ENCODE data around the gene SF1. TPM values are rescaled to one million over a fixed set of nuclear protein-coding genes. Genes with fewer than 3 reads are reported as not detected.

The SF1 gene
- total RNA-seq, 1 donor from 2014 or later, result 269 TPM

DNA sequence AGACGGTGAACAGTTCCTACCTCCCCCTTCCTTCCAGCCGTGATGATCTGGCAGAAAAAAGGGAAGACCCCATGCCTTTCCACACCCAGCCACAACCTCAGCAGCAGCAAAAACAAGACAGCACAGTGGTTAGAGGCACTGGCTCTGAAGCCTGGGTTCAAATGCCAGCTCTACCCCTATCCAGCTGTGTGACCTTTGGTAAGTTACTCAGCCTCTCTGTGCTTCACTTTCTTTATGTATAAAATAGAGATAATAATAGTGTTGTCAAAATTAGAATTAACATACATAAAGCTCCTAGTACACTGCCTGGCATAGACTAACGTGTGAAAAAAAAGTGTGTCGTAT lies 59.6 kb downstream of the SF1 start:
- DNase-seq (no peak), ATAC-seq (no peak)
- no peaks in the 10 kb centered on the region for H3K36me3 ChIP-seq
- H3K4me3 ChIP-seq, result no peak overlapping the region
- H3K9me3 ChIP-seq, result no peaks in the 10 kb centered on the region
- TF ChIP-seq, protein P1, sequence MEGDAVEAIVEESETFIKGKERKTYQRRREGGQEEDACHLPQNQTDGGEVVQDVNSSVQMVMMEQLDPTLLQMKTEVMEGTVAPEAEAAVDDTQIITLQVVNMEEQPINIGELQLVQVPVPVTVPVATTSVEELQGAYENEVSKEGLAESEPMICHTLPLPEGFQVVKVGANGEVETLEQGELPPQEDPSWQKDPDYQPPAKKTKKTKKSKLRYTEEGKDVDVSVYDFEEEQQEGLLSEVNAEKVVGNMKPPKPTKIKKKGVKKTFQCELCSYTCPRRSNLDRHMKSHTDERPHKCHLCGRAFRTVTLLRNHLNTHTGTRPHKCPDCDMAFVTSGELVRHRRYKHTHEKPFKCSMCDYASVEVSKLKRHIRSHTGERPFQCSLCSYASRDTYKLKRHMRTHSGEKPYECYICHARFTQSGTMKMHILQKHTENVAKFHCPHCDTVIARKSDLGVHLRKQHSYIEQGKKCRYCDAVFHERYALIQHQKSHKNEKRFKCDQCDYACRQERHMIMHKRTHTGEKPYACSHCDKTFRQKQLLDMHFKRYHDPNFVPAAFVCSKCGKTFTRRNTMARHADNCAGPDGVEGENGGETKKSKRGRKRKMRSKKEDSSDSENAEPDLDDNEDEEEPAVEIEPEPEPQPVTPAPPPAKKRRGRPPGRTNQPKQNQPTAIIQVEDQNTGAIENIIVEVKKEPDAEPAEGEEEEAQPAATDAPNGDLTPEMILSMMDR (IDR thresholded peaks at IDR 0.05), result no peak
- H3K4me1 ChIP-seq, result peaks cover 7% of the 10 kb centered on the region
- no peak overlapping the region for H3K27ac ChIP-seq
- intact Hi-C loops (cut with DNase I), result no loop called here
- H3K27me3 ChIP-seq (ENCODE audit: low read depth), result peaks cover 85% of the 10 kb centered on the region

DNA sequence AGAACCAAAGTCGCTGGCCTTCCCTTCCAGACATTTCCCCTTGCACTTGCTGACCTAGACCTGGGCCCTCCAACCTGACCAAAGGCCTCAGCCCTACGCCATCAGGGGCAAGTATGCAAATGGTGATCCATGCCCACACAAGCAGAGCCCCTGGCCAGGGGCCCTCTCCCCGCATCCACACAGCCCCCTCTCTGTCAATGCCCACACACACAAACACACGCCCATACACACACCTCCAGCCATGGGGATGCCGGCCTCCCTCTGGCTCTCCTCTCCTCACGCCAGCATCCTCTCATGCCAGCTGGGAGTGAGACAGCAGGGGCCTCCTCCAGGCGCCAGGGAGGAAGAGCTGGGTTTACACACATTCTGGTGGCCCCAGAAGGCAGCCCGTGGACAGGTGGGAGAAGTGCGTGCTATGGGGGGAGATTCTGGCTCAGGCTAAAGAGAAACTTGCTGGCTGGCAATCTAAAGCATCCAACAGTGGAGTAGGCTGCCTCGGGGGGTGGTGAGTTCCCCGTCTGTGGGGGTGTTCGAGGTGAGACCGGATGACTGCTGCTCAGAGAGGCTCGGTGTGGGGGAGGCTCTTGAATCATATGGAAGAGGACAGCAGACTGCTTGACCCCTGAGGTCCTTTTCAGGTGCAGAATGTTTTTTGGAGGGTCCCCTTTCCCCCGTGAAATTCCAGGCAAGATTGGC lies 60.1 kb downstream of the SF1 start:
- Histone ChIP-seq H3K9me3 (no peaks in the 10 kb centered on the region), H3K27me3 (ENCODE audit: low read depth) (peaks cover 87% of the 10 kb centered on the region), H3K4me3 (no peak overlapping the region), H3K27ac (no peak overlapping the region), H3K4me1 (peaks cover 2% of the 10 kb centered on the region), H3K36me3 (no peaks in the 10 kb centered on the region)
- no peak for ATAC-seq
- intact Hi-C loops (cut with DNase I), result no loop called here
- no peak for DNase-seq
- TF ChIP-seq, protein P1 (IDR thresholded peaks at IDR 0.05), result no peak

DNA sequence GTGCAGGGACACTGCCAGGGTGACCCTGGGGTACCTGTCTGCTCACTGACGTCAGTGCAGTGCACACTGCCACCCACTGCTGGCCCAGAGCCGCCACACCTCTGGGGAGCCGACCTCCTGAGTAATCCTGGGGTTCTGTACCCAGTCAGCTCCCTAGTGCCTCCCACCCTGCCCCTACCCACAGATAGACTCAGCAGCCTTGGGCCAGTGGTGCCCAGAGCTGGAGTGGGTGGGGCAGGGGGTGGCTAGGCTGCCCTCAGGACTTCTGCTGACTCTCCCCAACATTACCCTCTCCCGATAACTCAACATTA lies 61.1 kb downstream of the SF1 start:
- ATAC-seq (no peak), DNase-seq (no peak)
- Histone ChIP-seq H3K27me3 (ENCODE audit: low read depth) (peaks cover 93% of the 10 kb centered on the region), H3K4me3 (no peak overlapping the region), H3K9me3 (no peaks in the 10 kb centered on the region), H3K27ac (no peak overlapping the region), H3K4me1 (no peaks in the 10 kb centered on the region), H3K36me3 (no peaks in the 10 kb centered on the region)
- intact Hi-C loops (cut with DNase I), result no loop called here
- TF ChIP-seq, protein P1 (IDR thresholded peaks at IDR 0.05), result no peak

DNA sequence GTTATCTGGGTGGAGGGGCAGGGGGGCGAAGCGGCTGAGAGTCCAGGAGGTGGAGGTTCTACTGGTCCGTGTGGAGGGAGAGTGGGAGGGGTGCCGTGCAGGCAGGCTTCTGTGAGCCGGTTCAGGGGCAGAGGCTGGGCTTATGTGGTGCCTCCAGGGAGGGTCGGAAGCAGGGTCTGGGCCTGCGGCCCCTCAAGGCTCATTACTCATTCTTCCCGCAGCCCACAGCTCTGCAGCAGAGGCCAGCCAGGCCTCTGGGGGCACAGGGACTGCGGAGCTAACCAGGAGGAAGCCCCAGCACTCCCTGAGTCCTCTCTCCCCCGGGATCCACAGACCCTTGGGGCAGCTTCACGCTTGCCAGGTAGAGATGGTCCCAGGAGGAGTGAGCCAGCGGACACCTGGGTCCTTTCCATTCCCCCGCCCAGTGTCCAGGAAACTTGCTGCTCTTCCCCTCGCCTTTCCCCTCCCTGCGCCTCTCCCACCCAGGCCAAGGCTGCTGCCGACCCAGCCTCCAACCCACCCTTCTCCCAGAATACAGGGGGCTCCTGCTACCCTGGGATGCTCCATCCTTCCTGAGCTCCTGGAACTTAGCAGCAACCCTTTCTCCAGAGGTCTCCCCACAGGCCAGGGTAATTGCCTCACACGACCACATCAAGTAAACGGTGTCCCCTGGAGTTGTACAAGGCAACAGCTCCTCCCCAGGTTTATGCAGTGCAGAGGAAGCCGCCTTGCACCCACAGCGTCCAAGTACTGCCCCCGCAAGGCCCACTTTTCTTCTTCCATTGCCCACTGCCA lies 61.7 kb downstream of the SF1 start:
- H3K27me3 ChIP-seq (ENCODE audit: low read depth), result peaks cover 93% of the 10 kb centered on the region
- no peak for DNase-seq
- no peak overlapping the region for H3K4me3 ChIP-seq
- no peaks in the 10 kb centered on the region for H3K4me1 ChIP-seq
- H3K27ac ChIP-seq, result no peak overlapping the region
- TF ChIP-seq, protein P1 (IDR thresholded peaks at IDR 0.05), result no peak
- H3K36me3 ChIP-seq, result no peaks in the 10 kb centered on the region
- intact Hi-C loops (cut with DNase I), result no loop called here
- no peaks in the 10 kb centered on the region for H3K9me3 ChIP-seq
- no peak for ATAC-seq

DNA sequence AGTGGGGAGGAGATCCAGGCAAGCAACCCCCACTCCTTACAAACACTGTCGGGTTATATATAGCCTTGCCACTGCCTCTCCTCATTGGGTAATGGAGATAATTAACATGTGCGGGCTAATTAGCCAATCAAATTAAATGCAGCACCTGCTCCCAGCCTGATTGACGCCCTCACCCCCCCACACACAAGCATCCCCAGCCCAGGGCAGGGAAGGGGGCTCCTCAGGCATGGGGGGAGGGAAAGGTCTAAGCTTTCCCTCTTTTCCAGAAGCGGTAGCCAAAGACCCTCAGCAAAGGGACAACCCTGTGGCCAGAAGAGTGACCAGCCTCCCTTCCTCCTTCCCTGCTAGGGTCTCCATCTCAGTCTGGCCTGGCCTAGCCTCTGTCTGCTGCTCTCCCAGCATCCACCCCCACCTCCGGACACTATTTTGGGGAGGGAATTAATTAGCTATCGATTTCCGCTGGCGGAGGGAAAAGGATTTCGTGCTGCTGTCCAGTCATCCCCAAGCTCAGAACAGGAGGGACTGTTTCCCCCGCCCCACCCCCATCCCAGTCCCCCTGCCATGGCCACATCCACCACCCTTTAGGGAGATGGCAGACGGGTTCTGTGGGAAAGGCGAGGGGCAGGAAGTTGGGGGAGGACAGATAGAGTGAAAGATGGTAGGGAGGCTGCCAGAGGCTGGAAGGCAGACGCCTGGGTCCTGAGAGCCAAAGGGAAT lies 62.4 kb downstream of the SF1 start:
- intact Hi-C loops (cut with DNase I), result no loop called here
- Histone ChIP-seq H3K9me3 (no peaks in the 10 kb centered on the region), H3K27ac (no peak overlapping the region), H3K4me1 (no peaks in the 10 kb centered on the region), H3K36me3 (no peaks in the 10 kb centered on the region), H3K27me3 (ENCODE audit: low read depth) (peaks cover 95% of the 10 kb centered on the region), H3K4me3 (no peak overlapping the region)
- no peak for ATAC-seq
- TF ChIP-seq, protein P1 (IDR thresholded peaks at IDR 0.05), result no peak
- no peak for DNase-seq
